GM18519 (cell line): ENCODE data around the gene CCDC33.

Source experiments
- ATAC-seq: cut with Tn5 transposase; IDR thresholded peaks from one replicate; pipeline ENCODE4 v1.9.1; 2021; ENCODE audit warnings: mild to moderate bottlenecking, moderate library complexity; ENCODE audit not compliant: unreplicated experiment, low FRiP score

The CCDC33 gene

DNA sequence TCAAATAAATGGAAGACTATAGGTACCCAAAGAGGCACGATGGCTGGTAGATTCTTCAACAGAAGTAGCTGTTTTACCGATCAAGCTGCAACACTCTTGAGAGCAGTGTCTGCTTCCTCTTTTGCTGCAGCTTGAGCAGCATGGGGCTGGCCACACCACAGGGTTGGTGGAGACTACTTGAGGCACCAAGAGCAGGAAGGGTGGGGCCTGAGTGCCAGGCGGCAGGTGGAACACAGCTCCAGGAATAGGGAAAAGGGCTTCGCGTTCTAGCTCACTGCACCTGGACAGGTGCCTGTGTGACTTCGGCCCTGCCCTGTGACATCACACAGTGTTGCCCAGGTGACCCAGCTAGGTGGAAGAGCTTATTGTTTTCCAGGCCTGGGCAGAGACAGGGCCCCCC is at the start of gene CCDC33:
Gene CCDC33 (plus strand): TSS at position 365 of the 400 bp plus-strand sequence. CDS start 394 bp downstream, outside the sequence.
- no peak for ATAC-seq

DNA sequence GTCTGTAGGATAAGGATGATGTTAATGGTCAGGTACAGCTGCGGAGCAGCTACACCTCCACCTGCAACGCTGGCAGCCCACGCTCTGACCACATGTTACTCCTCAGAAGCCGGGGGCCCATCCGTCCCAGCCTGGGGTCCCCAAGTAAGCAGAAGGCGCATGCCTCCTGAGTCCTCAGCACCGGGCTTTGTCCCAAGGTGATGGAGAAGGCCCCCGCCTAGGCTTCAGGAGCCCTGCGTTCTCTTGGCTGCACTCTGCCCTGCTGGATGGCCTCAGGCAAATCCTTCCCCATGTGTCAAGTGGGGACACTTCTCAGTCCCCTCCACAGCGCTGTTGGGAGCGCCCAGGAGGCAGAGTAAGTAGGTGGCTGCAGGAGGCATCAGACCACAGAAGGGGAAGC is 47.9 kb upstream of the CCDC33 start:
- ATAC-seq = no peak

DNA sequence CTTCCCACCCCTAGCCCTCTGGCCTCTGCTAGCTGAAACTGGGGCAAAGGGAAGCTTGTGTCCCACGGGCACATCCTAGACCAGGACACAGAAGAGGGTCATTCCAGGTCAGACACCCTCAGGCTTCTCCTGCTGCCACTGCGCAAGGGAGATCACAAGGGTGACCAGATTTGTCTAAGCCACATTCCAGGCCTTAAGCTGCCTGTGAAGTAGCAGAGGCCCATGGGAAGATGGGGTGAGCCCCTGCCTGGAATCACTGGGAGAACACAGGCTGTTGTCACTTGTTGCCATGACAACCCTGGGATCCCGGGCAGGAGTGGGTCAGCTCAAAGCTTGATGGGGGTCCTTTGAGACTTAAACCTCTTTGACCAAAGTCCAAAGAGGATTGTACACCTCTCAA is 44.3 kb upstream of the CCDC33 start:
- ATAC-seq = no peak

DNA sequence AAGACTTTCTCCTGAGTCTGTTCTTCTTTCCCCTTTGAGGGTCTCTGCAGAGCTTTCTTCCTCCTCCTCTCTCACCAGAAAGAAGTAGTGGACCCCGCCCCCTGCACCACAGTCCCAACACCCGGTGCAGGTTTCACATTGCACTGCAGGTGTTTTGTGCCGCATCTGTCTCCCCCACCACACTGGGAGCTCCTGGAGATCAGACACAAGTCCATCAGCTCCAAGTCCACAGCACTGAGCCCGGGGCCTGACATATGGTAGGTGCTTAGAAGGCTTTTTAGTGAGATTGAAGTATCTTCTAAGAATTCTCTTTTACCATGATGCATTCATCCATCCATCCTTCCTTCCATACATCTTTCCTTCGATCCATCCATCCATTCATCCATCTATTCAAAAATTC is 43.4 kb upstream of the CCDC33 start:
- ATAC-seq = no peak

DNA sequence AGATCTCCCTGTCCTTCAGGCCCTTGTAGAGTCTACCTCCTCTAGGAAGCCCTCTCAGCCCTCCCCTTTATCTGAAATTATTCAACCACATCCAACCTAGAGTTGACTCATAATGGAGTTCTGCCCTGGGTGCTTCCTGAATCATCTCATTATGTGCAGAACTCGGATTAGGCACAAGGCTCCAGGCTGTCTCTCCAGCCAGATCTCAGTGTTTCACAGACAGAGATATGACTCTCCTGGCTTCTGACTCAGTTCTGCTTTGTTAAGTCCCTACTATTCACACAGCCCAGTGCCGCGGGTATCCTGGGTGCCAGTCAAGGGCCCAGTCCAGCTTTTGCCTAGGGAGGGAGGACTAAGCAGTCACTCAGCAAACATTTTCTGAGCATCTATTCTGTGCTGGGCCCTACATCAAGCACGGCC is 42.8 kb upstream of the CCDC33 start:
- ATAC-seq = no peak

DNA sequence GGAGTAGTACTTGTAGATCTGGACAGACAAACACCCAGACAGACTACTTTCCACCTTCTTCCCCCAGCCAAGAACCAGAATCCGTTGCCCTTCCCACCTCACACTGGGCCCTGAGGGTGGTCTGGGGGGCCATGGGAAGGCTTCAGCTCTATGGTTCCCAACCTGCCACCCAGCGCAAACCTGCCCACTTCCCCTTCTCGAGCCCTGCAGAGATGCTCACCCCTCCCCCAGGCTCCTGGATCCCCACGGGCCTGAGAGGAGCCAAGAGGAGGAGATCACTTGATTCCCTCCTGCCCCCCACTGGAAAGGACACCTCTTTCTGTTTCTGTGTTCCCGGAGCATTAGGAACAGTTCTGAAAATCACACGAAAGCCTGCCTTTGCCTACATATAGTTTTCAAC is 42.2 kb upstream of the CCDC33 start:
- ATAC-seq = no peak

DNA sequence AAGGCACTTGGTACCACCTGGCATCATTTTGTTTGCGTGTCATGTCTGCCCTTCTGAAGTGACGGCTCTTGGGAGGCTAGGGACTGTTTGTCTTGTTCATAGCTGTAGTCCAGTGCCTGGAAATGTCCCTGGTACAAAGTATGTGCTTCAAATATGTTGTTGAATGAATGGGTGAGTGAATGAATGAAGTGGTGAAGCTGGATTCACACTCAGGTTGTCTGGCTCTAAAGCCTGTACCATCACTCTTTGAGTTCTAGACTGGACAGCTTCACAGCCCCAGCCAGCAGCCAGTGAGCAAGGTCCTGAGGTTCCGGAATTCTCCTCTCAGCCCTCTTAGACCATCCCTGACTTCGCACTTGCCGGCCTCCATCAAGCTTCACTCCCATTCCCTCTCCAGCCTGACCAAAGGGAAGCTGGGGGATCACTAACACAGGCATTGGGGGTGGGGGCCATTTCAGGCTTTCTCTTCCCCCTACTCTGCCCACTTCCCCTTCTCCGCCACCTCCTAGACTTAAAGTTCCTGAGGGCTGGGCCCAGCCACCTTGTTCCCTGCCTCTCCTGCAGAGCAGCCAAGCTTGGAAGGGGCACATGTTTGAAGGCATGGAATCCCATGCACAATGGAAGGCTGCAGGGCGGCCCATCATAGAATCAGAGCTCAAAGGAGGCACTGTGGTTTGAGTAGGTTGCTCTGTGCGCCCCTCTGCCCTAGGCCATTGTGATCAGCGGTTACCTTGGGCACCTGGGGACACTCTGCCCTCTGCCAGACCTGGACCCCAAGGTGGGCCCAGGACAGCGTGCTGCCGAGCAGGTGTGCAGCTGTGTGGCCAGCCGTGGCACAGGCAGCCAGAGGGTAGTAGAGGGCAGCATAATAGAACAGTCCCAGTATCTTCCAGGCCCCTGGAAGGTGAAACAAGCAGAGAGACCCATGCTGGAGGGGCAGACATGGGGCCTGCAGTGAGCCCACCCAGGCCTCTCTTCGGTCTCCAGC is 41.3 kb upstream of the CCDC33 start:
- no peak for ATAC-seq

DNA sequence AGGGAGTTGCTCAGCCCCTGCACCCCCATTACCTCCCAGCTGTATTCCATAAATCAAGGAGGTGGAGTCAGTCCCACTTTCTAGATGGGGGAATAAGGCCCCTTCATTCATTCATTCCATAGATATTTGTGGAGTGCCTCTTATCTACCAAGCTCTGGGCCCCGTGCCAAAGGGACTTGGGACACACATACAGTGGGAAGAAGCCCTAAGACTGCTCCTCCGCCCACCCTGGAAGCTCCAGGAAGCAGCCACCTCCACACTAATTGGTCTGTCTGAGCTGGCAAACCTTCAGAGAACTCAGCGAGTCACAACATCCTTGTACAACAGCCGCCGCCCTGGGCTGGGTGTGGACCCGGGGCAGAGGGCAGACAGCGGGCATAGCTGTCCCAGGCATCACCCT is 40.0 kb upstream of the CCDC33 start:
- no peak for ATAC-seq

DNA sequence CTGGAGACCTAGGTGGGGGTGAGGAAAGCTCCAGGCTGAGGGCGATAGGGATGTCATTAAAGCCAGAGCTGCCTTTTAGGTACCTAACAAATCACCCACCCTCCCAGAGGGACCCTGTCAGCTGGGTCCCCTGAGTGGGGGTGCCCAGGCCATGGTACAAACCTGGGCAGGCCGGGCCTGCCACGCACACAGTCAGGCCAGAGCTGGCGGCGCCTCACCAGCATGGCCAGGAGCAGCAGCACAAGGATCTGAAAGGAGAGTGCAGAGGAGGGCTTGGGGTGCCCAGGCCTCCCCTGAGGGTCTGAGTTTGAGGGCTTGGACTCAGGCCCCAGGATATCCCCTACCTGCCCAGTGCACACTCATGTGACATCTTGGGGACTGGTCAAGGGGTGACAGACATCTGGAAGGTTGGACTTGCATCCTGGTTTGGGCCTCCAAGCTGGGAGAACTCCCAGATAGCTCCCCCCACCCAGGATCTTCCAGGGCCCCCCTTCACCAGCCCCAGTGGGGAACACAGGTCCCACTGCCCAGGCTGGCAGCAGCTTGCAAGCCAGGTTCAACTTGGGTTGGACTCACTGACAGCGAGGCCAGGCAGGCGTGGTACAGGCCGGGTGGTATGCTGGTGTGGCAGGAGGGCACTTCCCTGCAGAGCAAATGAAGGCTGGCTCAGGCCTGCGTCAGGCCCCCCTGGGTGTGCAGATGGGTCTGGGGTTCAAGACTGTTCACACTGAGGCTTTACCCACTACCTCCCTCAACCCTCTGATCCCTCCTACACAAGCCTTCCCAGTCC is 38.8 kb upstream of the CCDC33 start:
- ATAC-seq = no peak

DNA sequence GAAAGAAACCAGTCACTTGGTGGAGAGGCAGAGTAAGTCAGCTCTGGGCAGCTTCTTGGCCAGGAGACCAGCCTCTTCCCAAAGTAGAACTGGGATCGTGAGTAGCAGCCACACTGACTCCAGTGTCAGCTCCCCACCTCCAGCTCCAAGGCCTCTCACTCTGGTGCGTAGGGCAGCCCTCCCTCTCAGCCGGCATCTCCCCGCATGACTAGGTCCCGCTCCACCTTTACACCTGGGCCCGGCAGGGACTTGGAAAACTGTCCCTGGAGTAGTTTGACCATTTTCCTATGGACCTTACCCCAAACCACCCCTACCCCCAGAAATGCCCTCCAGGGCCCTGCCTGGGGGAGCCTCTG is 36.9 kb upstream of the CCDC33 start:
- ATAC-seq = no peak

DNA sequence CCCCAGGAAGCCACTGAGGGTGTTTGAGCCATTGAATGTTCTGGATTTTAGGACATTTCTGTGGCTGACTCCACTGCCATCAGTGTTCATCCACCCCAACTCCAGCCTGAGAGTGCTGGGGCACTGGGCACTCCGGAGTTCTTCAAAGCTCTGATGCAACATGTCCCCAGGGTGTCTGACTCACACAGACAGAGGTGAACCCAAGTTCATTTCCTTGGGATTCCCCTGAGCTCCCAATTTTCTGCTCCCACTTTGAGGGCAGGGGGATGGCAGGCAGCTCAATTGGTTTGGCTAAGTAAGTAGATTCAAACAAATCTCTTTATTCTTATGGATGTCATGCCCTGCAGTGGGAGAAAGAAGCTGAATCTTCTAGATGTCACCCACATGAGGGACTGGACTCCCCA is 35.7 kb upstream of the CCDC33 start:
- ATAC-seq = no peak

DNA sequence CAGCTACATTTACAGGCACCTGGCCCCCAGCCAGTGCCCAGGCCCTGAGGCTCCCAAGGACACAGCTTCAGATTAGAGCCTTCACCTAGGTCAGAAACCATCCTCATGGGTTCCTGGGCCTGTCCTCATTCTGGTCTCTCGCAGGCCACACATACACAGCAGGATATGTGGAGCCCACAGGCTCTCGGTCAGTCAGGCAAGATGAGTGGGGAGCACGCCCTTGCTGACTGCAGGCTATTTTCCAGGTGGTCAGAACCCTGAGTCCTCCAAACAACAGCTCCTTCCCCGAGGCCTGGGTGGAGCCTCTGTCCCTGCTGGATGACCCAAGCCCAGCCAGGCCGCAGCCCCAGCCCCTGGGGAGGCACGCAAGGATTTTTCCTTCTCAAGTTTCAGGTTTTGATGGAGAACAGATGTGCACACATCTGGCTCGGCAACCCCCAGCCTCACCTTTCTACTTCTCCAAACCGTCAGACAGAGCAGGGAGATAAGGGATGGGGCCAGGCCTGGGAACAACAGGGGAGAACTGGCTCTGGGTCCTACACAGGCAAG is 35.2 kb upstream of the CCDC33 start:
- no peak for ATAC-seq

DNA sequence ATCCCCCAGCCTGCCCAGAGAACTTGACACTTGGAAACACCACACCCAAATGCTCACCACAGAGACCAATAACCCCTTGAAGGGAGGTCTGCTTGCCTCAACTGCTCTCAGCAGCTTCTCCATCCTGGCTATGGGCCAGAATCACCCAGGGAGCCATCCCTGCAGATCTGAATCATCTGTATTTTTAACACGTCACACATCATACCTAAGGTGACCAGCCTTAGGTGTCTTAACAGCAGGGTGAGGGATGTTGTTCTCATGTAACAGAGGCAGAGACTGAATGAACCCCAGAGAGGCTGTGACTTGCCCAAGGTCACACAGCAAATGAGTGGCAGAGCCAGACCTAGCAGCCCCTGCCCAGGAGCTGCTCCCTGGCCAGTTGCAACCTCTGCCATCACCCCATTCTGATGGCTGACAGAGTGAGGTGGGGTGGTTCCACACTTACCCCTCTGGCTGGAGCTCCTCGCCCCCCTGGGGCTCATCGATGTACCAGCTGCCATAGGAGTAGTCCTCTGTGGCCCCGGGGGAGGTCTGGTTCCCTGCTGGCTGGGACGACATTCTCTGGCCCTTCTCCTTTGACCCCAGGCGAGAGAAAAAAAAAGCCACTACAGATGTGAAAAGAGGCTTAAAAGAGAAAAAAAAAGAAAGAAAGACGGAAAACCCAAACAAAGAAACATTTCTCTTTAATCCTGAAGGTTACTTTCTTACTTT is 34.3 kb upstream of the CCDC33 start:
- no peak for ATAC-seq

DNA sequence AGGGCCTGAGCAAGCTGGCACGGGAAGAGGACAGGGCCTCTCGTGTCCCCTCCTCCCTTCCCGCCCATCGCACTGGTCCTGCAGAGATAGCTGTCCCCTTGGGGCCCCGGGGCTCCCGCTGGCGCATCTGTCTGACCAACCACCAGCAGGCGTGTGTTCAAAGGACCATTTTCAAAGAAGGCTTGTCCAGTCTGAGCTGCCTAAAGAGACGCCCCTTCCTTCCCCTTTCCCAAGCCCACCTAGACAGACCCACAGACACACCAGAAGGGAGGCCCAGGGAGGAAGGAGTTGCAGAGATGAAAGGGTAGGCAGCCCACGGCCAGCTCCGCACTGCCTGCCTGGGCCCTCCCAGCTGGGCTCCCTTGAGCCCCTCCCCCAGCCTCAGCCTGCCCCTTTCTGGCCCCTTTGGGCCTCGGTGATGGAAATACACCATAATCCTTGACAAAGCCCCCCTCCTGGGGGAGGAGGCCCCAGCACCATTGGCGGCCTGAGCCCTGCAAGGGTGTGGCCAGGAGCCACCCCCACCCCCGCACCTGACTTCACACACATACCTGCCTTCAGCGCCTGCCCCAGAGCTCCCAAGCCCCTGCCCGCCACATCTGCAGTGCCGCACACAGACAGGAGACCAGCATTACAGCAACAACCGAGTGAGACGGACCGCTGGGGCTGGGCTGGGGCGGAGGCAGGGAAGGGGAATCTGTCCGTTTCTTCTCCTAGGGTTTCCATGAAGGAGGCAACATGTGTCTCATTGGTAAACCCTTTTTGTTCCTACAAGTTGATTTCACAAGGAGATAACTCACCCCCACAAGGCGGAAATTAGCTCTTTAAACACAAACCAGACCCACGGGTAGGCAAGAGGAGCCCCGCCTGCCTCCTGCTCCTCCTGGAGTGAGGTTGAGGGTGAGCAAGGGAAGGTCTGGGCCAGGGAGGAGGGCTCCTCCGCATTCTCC is 33.4 kb upstream of the CCDC33 start, which contains the start of gene STRA6:
Gene STRA6 (minus strand): TSS at position 336 of the 950 bp plus-strand sequence. CDS start 520 bp downstream, outside the sequence.
- ATAC-seq = no peak

DNA sequence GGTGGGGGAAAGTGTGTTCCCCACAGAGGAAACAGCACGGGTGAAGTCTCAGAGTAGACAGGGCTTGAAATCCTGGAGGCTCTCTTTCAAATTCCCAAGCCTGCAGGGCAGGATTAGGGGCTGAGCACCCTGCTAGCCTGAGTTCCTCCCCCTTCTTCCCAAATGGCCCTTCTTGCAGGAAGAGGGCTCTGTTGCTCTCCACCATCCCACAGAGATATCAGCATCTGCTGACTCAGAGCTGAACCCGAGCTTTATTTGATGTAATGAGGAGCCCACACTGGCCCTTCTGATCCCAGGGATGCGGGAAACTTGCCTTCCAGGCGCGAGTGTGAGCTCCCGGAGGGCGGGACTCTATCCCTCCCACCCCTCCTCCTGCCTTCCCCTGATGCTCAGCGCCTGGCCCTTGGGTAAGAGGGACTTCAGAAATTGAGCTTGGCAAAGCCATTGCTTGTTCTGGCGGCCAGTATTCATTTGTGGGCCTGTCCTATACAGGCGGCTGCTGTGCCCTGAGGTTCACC is 32.2 kb upstream of the CCDC33 start:
- ATAC-seq = no peak

DNA sequence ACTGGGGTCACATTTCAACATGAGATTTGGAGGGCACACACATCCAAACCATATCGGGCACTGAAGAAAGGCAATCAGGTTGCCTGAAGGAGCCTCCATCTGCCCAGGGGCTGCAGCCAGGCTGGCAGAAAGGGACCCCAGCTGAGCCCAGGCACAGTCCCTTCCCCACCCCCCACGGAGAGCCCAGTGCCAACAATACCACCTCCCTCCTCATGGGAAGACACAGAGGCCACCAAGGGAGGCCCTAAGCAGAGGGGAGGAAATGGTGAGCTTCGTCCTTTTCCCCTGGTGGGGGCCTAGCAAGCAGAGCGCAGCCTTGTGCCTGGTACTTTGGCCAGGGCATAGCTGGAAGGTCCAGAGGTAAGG is 30.6 kb upstream of the CCDC33 start:
- ATAC-seq = no peak

DNA sequence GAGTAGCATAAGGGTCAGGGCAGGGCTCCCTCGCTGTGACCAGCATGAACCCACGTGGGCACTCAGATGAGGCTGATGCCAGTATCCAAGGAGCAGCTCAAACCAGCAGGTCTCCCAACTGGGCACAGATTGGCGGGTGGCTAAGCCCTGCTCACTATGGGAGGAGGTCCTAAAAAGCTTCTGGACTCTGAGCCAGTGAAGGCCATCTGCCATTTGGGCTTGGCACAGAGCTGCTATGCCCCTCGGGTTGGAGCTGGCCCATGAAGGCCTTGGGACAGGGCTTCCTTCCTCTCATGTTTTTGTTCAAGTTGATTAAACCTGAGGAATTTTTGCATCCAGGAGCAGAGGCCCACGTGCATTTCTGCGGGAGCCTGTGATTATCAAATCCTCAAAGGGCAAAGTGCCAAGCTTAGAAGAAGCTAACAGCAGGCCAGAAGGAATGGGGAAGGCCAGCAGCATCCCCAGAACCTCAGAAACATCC is 29.3 kb upstream of the CCDC33 start:
- no peak for ATAC-seq

DNA sequence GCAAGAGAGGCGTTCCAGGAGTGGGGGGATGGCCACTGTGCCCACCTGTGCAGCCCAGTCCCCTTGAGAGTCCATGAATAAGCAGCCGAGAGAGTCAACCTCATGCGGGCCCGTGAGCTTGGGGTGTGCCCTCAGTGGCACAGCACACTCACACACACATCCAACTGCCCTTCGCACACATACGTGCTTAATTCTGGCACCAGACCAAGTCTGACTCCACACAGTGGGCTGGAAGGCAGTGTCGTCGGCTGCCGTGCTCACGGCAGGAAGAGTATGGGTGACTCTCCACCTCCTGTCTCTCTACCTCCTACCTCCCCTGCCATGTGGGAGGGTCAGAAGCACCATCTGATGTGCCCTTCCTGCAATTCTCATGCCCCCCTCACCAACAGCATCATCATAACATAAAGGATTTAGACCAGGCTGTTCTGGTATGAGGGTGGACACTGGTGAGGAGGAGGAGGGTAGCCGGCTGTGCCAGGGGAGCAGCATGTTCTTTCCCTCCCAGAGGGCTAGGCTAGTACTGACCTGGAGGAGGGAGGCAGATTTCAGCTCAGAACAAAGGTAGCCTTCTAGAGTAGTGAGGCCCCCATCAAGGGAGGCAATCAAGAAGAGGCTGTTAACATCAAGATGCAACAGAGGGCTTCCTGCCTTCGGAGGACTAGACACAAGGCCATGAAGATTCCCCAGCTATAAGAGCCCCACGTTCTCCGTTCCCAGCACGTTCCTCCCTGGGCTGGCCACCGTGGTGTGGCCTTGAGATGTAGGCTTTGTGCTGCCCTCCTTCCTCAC is 28.3 kb upstream of the CCDC33 start:
- no peak for ATAC-seq
